Activated CD4-positive, alpha-beta T cell treated with anti-CD3 and anti-CD28 coated beads, Interleukin-2, amount 10 ng/mL, durations not matched to agents 24 days and 14 days (primary cell): ENCODE measurements around the gene OR10AG1. TPM values are rescaled to one million over a fixed set of nuclear protein-coding genes. Genes with fewer than 3 reads are reported as not detected.

Experiments used
- DNase-seq: peaks from one replicate; pipeline ENCODE4 v3.0.0; 2022
- H3K27ac Mint-ChIP-seq: one replicate; pipeline ENCODE4 v1.8.0; 2022; ENCODE audit warnings: mild to moderate bottlenecking, mixed read lengths
- H3K27me3 Mint-ChIP-seq: one replicate; pipeline ENCODE4 v1.8.0; 2022; ENCODE audit warnings: mixed read lengths
- H3K36me3 Mint-ChIP-seq: one replicate; pipeline ENCODE4 v1.8.0; 2022; ENCODE audit warnings: low read depth, mild to moderate bottlenecking, mixed read lengths
- H3K4me1 Mint-ChIP-seq: one replicate; pipeline ENCODE4 v1.8.0; 2021; ENCODE audit warnings: mixed read lengths
- H3K4me3 Mint-ChIP-seq: one replicate; pipeline ENCODE4 v1.8.0; 2022; ENCODE audit warnings: mild to moderate bottlenecking, moderate library complexity, mixed read lengths
- H3K9me3 Mint-ChIP-seq: one replicate; pipeline ENCODE4 v1.8.0; 2021; ENCODE audit warnings: mixed read lengths
- intact Hi-C: fragments of 100-400 bp; cut with micrococcal nuclease; formaldehyde crosslinking; loops from one replicate; pipeline ENCODE4 v1.15.1; 2023
- total RNA-seq: library from RNA; stranded (reverse); gene quantifications from 2 replicates; pipeline ENCODE4 v1.2.3, GENCODE V29; 2022

The OR10AG1 gene
- not detected in 2 replicates for total RNA-seq

GRCh38 chr11:55969845-55970244 is at the start of gene OR10AG1:
OR10AG1 (minus strand) TSS chr11:55969945; CDS start chr11:55969907, 38 bp downstream.
- Mint-ChIP-seq H3K4me1 (no peaks in the 10 kb centered on the region), H3K4me3 (no peak within 1 kb of the TSS), H3K9me3 (peaks cover 10% of the 10 kb centered on the region), H3K27ac (no peak within 1 kb of the TSS), H3K36me3 (no peaks in the 10 kb centered on the region), H3K27me3 (no peaks in the 10 kb centered on the region)
- DNase-seq, result no peak
- intact Hi-C loops, result no loop called here

GRCh38 chr11:56013805-56014204 is 44.1 kb upstream of the OR10AG1 start:
- no peak for DNase-seq
- no peaks in the 10 kb centered on the region for H3K27me3 Mint-ChIP-seq
- intact Hi-C loops, result no loop called here
- no peaks in the 10 kb centered on the region for H3K36me3 Mint-ChIP-seq
- H3K4me1 Mint-ChIP-seq, result no peaks in the 10 kb centered on the region
- no peak overlapping the region for H3K27ac Mint-ChIP-seq
- peaks cover 14% of the 10 kb centered on the region for H3K9me3 Mint-ChIP-seq
- H3K4me3 Mint-ChIP-seq, result no peak overlapping the region

GRCh38 chr11:56010716-56011115 is 41.0 kb upstream of the OR10AG1 start:
- no peak for DNase-seq
- no peaks in the 10 kb centered on the region for H3K27me3 Mint-ChIP-seq
- H3K36me3 Mint-ChIP-seq, result no peaks in the 10 kb centered on the region
- H3K27ac Mint-ChIP-seq, result no peak overlapping the region
- H3K9me3 Mint-ChIP-seq, result peaks cover 15% of the 10 kb centered on the region
- H3K4me1 Mint-ChIP-seq, result no peaks in the 10 kb centered on the region
- no peak overlapping the region for H3K4me3 Mint-ChIP-seq
- intact Hi-C loops, result no loop called here

- H3K4me1 Mint-ChIP-seq, result no peaks in the 10 kb centered on the region
- H3K36me3 Mint-ChIP-seq, result no peaks in the 10 kb centered on the region
- H3K4me3 Mint-ChIP-seq, result no peak within 1 kb of the TSS
- H3K27ac Mint-ChIP-seq, result no peak within 1 kb of the TSS
- intact Hi-C loops, result no loop called here
- H3K27me3 Mint-ChIP-seq, result no peaks in the 10 kb centered on the region
- DNase-seq, result no peak
- peaks cover 6% of the 10 kb centered on the region for H3K9me3 Mint-ChIP-seq
These were observed 24.8 kb upstream of the OR10AG1 start, which contains the start of gene OR5F1 for GRCh38 chr11:55994525-55994924. OR5F1 (minus strand) TSS chr11:55994625; CDS start chr11:55994625, 0 bp downstream.

GRCh38 chr11:55970935-55971334 is 1.2 kb upstream of the OR10AG1 start:
- DNase-seq, result no peak
- Mint-ChIP-seq H3K36me3 (no peaks in the 10 kb centered on the region), H3K4me3 (no peak overlapping the region), H3K27ac (no peak overlapping the region), H3K4me1 (no peaks in the 10 kb centered on the region), H3K27me3 (no peaks in the 10 kb centered on the region), H3K9me3 (peaks cover 10% of the 10 kb centered on the region)
- intact Hi-C loops, result no loop called here

GRCh38 chr11:55967914-55968313 is 1.8 kb downstream of the OR10AG1 start:
- Mint-ChIP-seq H3K27ac (no peak overlapping the region), H3K4me1 (no peaks in the 10 kb centered on the region), H3K9me3 (peaks cover 10% of the 10 kb centered on the region), H3K27me3 (no peaks in the 10 kb centered on the region), H3K36me3 (no peaks in the 10 kb centered on the region), H3K4me3 (no peak overlapping the region)
- no peak for DNase-seq
- intact Hi-C loops, result no loop called here

GRCh38 chr11:55966391-55966790 is 3.4 kb downstream of the OR10AG1 start:
- Mint-ChIP-seq H3K9me3 (peaks cover 3% of the 10 kb centered on the region), H3K27ac (no peak overlapping the region), H3K36me3 (no peaks in the 10 kb centered on the region), H3K4me1 (no peaks in the 10 kb centered on the region), H3K27me3 (no peaks in the 10 kb centered on the region), H3K4me3 (no peak overlapping the region)
- intact Hi-C loops, result no loop called here
- no peak for DNase-seq

GRCh38 chr11:55956521-55956920 is 13.2 kb downstream of the OR10AG1 start:
- Mint-ChIP-seq H3K36me3 (no peaks in the 10 kb centered on the region), H3K27me3 (no peaks in the 10 kb centered on the region), H3K4me3 (no peak overlapping the region), H3K4me1 (no peaks in the 10 kb centered on the region), H3K9me3 (peaks cover 3% of the 10 kb centered on the region), H3K27ac (no peak overlapping the region)
- no peak for DNase-seq
- intact Hi-C loops, result no loop called here

GRCh38 chr11:55949330-55949729 is 20.4 kb downstream of the OR10AG1 start:
- Mint-ChIP-seq H3K4me1 (no peaks in the 10 kb centered on the region), H3K27me3 (no peaks in the 10 kb centered on the region), H3K36me3 (no peaks in the 10 kb centered on the region), H3K27ac (no peak overlapping the region), H3K4me3 (no peak overlapping the region), H3K9me3 (no peaks in the 10 kb centered on the region)
- DNase-seq, result no peak
- intact Hi-C loops, result no loop called here

- no peaks in the 10 kb centered on the region for H3K36me3 Mint-ChIP-seq
- no peak overlapping the region for H3K4me3 Mint-ChIP-seq
- intact Hi-C loops, result no loop called here
- no peaks in the 10 kb centered on the region for H3K4me1 Mint-ChIP-seq
- no peaks in the 10 kb centered on the region for H3K9me3 Mint-ChIP-seq
- no peaks in the 10 kb centered on the region for H3K27me3 Mint-ChIP-seq
- no peak for DNase-seq
- no peak overlapping the region for H3K27ac Mint-ChIP-seq
These were observed 26.9 kb downstream of the OR10AG1 start for GRCh38 chr11:55942785-55943392.

- no peak for DNase-seq
- H3K4me1 Mint-ChIP-seq, result no peaks in the 10 kb centered on the region
- no peak within 1 kb of the TSS for H3K27ac Mint-ChIP-seq
- no peaks in the 10 kb centered on the region for H3K9me3 Mint-ChIP-seq
- intact Hi-C loops, result no loop called here
- H3K4me3 Mint-ChIP-seq, result no peak within 1 kb of the TSS
- H3K36me3 Mint-ChIP-seq, result no peaks in the 10 kb centered on the region
- no peaks in the 10 kb centered on the region for H3K27me3 Mint-ChIP-seq
These were observed 33.4 kb downstream of the OR10AG1 start, which contains the start of gene OR5I1 for GRCh38 chr11:55936300-55936699. OR5I1 (minus strand) TSS chr11:55936400; CDS start chr11:55936400, 0 bp downstream.

- intact Hi-C loops, result no loop called here
- DNase-seq, result no peak
- Mint-ChIP-seq H3K36me3 (no peaks in the 10 kb centered on the region), H3K9me3 (peaks cover 3% of the 10 kb centered on the region), H3K27me3 (no peaks in the 10 kb centered on the region), H3K4me1 (no peaks in the 10 kb centered on the region), H3K4me3 (no peak overlapping the region), H3K27ac (no peak overlapping the region)
These were observed 49.2 kb downstream of the OR10AG1 start for GRCh38 chr11:55920537-55920936.
